ENCODE measurements around the gene PKP1.

PKP1 gene

DNA sequence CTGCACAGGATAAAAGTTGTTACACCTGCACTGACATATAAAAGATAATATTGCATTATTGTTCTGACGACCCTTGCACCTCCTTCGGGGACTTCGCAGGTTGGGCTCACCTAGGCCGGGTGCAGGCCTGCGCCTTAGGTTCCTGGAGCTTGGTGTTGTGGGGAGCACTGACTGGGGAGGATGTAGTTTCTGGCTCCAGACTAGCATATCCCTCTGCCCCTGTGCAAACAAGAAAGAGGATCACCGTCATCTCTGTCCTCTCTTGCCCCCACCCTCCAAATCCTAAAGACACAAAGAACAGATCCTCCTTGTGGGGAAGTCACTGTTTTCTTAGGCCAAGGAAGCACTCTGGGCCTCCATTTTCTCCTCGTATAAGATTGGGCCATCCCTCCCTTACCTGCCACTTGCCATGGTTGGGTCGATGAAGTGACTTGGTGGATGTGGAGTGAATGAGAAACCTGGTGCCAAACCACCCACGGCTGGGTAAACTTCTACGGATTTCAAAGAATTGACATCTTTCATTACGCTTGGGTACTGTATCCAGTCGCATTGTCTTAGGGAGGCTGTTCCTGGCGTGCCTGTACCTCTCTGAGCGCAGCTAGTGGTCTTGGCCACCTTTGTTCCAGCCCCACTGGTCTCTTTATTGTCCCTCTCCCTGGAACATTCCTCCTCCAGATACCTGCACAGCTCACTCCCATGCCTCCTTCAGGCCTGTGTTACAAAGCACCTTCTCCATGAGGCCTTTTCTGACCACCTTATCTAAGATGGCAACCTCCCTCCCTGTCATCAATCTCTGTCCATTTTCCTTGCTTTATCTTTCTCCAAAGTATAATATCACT lies 34.4 kb upstream of the PKP1 start:
- Histone ChIP-seq H3K4me3 (ENCODE audit: low read depth, low read length) (no peak overlapping the region), H3K9me3 (ENCODE audit: control insufficient read depth, insufficient read depth, low read depth, low read length) (no peaks in the 10 kb centered on the region), H3K4me1 (ENCODE audit: control insufficient read depth, insufficient read depth, low read length) (no peaks in the 10 kb centered on the region), H3K27ac (ENCODE audit: extremely low read depth, low read depth, low read length) (no peak overlapping the region), H3K36me3 (ENCODE audit: control insufficient read depth in 2 of 2, insufficient read depth in 1 of 2, low read length in 2 of 2) (no peaks in the 10 kb centered on the region)
- POLR2A ChIA-PET = no interaction called here
- CTCF ChIA-PET = interaction anchor here (1.8 to 6.5 kb wide), 3 partner anchors 99 to 113 kb away, joined by 8 to 145 read pairs (median 8); no protein-coding TSS in a partner anchor
- no peak for TF ChIP-seq ZIC2 (tag by site-specific recombination; IDR thresholded peaks at IDR 0.05)
- TF ChIP-seq ZNF830 (tag by site-specific recombination; IDR thresholded peaks at IDR 0.05; ENCODE audit: low read depth) = no peak
- no peak for TF ChIP-seq ZNF426 (tag by site-specific recombination; IDR thresholded peaks at IDR 0.05)
- no peak for TF ChIP-seq ZNF629 (tag by site-specific recombination; IDR thresholded peaks at IDR 0.05)
- TF ChIP-seq, protein P1, sequence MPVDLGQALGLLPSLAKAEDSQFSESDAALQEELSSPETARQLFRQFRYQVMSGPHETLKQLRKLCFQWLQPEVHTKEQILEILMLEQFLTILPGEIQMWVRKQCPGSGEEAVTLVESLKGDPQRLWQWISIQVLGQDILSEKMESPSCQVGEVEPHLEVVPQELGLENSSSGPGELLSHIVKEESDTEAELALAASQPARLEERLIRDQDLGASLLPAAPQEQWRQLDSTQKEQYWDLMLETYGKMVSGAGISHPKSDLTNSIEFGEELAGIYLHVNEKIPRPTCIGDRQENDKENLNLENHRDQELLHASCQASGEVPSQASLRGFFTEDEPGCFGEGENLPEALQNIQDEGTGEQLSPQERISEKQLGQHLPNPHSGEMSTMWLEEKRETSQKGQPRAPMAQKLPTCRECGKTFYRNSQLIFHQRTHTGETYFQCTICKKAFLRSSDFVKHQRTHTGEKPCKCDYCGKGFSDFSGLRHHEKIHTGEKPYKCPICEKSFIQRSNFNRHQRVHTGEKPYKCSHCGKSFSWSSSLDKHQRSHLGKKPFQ (tag by site-specific recombination; IDR thresholded peaks at IDR 0.05) = no peak

DNA sequence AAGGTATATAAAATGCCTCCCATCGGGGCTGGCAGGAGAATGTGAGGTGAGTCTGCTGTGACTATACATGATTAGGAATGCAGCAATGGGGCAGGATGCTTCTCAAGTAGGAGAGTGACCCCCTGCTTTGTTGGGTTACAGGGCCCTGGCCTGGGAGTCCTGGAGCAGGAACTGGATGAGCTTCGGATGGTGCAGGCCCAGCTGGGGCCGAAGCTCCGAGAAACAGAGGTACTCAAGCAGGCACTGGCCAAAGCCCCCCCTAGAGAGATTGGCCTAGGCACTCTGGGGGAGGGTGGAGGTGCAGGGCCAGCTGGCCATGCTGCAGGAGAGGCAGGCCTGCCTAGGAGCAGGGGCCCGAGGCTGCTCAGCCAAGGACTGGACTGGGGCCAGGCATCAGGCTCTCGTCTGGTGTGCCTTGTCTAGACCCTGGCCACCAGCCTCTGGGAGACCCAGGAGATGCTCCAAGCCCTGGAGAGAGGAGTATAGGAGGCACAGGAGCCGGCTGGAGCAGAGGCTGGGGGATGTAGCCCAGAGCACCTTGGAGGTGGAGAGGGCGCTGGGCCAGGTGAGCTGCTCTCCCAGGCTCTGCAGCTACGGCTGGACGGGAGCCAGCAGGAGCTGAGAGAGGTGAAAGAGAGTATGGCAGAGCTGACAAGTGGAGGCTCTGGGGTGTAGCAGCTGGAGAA lies 32.8 kb upstream of the PKP1 start:
- H3K4me3 ChIP-seq (ENCODE audit: low read depth, low read length) = no peak overlapping the region
- no peaks in the 10 kb centered on the region for H3K4me1 ChIP-seq (ENCODE audit: control insufficient read depth, insufficient read depth, low read length)
- H3K36me3 ChIP-seq (ENCODE audit: control insufficient read depth in 2 of 2, insufficient read depth in 1 of 2, low read length in 2 of 2) = no peaks in the 10 kb centered on the region
- no peaks in the 10 kb centered on the region for H3K9me3 ChIP-seq (ENCODE audit: control insufficient read depth, insufficient read depth, low read depth, low read length)
- TF ChIP-seq ZNF560 (tag by site-specific recombination; IDR thresholded peaks at IDR 0.05; ENCODE audit: borderline replicate concordance) (no peak), KLF17 (tag by site-specific recombination; IDR thresholded peaks at IDR 0.05) (no peak), ZNF133 (tag by site-specific recombination; IDR thresholded peaks at IDR 0.05) (no peak), ZSCAN30 (tag by site-specific recombination; IDR thresholded peaks at IDR 0.05) (no peak), ZNF391 (tag by site-specific recombination; IDR thresholded peaks at IDR 0.05; ENCODE audit: borderline replicate concordance, low read depth) (no peak), ZEB2 (tag by site-specific recombination; IDR thresholded peaks at IDR 0.05) (no peak), ZSCAN18 (tag by site-specific recombination; IDR thresholded peaks at IDR 0.05) (no peak)
- TF ChIP-seq, protein P2, sequence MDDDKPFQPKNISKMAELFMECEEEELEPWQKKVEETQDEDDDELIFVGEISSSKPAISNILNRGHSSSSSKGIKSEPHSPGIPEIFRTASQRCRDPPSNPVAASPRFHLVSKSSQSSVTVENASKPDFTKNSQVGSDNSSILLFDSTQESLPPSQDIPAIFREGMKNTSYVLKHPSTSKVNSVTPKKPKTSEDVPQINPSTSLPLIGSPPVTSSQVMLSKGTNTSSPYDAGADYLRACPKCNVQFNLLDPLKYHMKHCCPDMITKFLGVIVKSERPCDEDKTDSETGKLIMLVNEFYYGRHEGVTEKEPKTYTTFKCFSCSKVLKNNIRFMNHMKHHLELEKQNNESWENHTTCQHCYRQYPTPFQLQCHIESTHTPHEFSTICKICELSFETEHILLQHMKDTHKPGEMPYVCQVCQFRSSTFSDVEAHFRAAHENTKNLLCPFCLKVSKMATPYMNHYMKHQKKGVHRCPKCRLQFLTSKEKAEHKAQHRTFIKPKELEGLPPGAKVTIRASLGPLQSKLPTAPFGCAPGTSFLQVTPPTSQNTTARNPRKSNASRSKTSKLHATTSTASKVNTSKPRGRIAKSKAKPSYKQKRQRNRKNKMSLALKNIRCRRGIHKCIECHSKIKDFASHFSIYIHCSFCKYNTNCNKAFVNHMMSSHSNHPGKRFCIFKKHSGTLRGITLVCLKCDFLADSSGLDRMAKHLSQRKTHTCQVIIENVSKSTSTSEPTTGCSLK (tag by site-specific recombination; IDR thresholded peaks at IDR 0.05) = no peak
- TF ChIP-seq, protein P3, sequence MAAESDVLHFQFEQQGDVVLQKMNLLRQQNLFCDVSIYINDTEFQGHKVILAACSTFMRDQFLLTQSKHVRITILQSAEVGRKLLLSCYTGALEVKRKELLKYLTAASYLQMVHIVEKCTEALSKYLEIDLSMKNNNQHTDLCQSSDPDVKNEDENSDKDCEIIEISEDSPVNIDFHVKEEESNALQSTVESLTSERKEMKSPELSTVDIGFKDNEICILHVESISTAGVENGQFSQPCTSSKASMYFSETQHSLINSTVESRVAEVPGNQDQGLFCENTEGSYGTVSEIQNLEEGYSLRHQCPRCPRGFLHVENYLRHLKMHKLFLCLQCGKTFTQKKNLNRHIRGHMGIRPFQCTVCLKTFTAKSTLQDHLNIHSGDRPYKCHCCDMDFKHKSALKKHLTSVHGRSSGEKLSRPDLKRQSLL (tag by site-specific recombination; IDR thresholded peaks at IDR 0.05) = no peak
- TF ChIP-seq, protein P4, sequence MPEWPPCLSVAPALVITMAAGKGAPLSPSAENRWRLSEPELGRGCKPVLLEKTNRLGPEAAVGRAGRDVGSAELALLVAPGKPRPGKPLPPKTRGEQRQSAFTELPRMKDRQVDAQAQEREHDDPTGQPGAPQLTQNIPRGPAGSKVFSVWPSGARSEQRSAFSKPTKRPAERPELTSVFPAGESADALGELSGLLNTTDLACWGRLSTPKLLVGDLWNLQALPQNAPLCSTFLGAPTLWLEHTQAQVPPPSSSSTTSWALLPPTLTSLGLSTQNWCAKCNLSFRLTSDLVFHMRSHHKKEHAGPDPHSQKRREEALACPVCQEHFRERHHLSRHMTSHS (tag by site-specific recombination; IDR thresholded peaks at IDR 0.05) = no peak
- POLR2A ChIA-PET = no interaction called here
- CTCF ChIA-PET = interaction anchor here (0.7 to 6.5 kb wide), 4 partner anchors 10 to 158 kb away, joined by 3 to 145 read pairs (median 3); no protein-coding TSS in a partner anchor
- no peak overlapping the region for H3K27ac ChIP-seq (ENCODE audit: extremely low read depth, low read depth, low read length)

All from HEK293 (cell line).